Head of caudate nucleus (tissue), 42 donors: ENCODE results near the gene PDZRN4.
"Not testable (repeated sequence)": the region's sequence is repeated elsewhere in the genome, so short reads cannot be mapped to it uniquely, and the experiment has no call there.

Experiments used
- DNase-seq, 42 donors: peaks; one replicate each; pipeline versions ENCODE4 v3.0.0 to v3.0.0-alpha.2; 2020 to 2021; ENCODE audit warnings: mixed read lengths in 7 of 42
- intact Hi-C: fragments of 100-400 bp; cut with DNase I; formaldehyde crosslinking; loops from one replicate; pipeline ENCODE4 v1.15.0; 2022

Gene PDZRN4

GRCh38 chr12:41188058-41188840 lies at the start of gene PDZRN4:
Gene PDZRN4 (plus strand): TSS chr12:41188320.
- intact Hi-C loops = no loop called here

GRCh38 chr12:41140117-41140516 lies 48.0 kb upstream of the PDZRN4 start:
- intact Hi-C loops = no loop called here
- no peak for DNase-seq

More at GRCh38 chr12:41188058-41188840, at the start of gene PDZRN4:
- peak in 29 of 42 donors; percentile 7 to 60 (median 35) for DNase-seq

- no peak for DNase-seq
- intact Hi-C loops = no loop called here
Observed at GRCh38 chr12:41141104-41141503, 47.0 kb upstream of the PDZRN4 start.

- intact Hi-C loops = no loop called here
- no peak for DNase-seq
Observed at GRCh38 chr12:41142376-41142775, 45.7 kb upstream of the PDZRN4 start.

GRCh38 chr12:41151793-41152192 lies 36.3 kb upstream of the PDZRN4 start:
- DNase-seq = no peak
- intact Hi-C loops = no loop called here

- no peak for DNase-seq
- intact Hi-C loops = no loop called here
Observed at GRCh38 chr12:41162461-41162860, 25.7 kb upstream of the PDZRN4 start.

- no peak for DNase-seq
Observed at GRCh38 chr12:41167701-41168100, 20.4 kb upstream of the PDZRN4 start.

GRCh38 chr12:41174602-41175001 lies 13.5 kb upstream of the PDZRN4 start:
- intact Hi-C loops = no loop called here
- no peak for DNase-seq

More at GRCh38 chr12:41167701-41168100, 20.4 kb upstream of the PDZRN4 start:
- intact Hi-C loops = no loop called here

- intact Hi-C loops = not testable (repeated sequence)
Observed at GRCh38 chr12:41179507-41179906, 8.6 kb upstream of the PDZRN4 start.

GRCh38 chr12:41184864-41185263 lies 3.3 kb upstream of the PDZRN4 start:
- DNase-seq = no peak
- intact Hi-C loops = no loop called here

More at GRCh38 chr12:41179507-41179906, 8.6 kb upstream of the PDZRN4 start:
- not testable (repeated sequence) for DNase-seq

GRCh38 chr12:41186026-41186425 lies 2.1 kb upstream of the PDZRN4 start:
- intact Hi-C loops = no loop called here
- DNase-seq = no peak

- intact Hi-C loops = no loop called here
- DNase-seq = peak in 2 of 42 donors; percentile 11 to 12
Observed at GRCh38 chr12:41188841-41189394, 798 bp downstream of the PDZRN4 start.

- peak in 19 of 42 donors; percentile 6 to 43 (median 20) for DNase-seq
- intact Hi-C loops = no loop called here
Observed at GRCh38 chr12:41189395-41190251, 1.5 kb downstream of the PDZRN4 start.

GRCh38 chr12:41190338-41190737 lies 2.2 kb downstream of the PDZRN4 start:
- intact Hi-C loops = no loop called here
- DNase-seq = peak in 30 of 42 donors; percentile 3 to 74 (median 42)

- intact Hi-C loops, DNase-seq: not testable (repeated sequence)
Observed at GRCh38 chr12:41191549-41191948, 3.4 kb downstream of the PDZRN4 start.

- intact Hi-C loops = no loop called here
- DNase-seq = no peak
Observed at GRCh38 chr12:41193311-41193710, 5.2 kb downstream of the PDZRN4 start.

GRCh38 chr12:41202051-41202450 lies 13.9 kb downstream of the PDZRN4 start:
- DNase-seq = no peak
- intact Hi-C loops = no loop called here

- DNase-seq = peak in 1 of 42 donors; percentile 34
- intact Hi-C loops = no loop called here
Observed at GRCh38 chr12:41205070-41205709, 17.1 kb downstream of the PDZRN4 start.

- intact Hi-C loops = no loop called here
- no peak for DNase-seq
Observed at GRCh38 chr12:41206298-41206697, 18.2 kb downstream of the PDZRN4 start.
